K562 (cell line): ENCODE results near the gene SPIB. TPM values are rescaled to one million over a fixed set of nuclear protein-coding genes. Genes with fewer than 3 reads are reported as not detected.

Experiments used
- BCOR ChIP-seq: fragments of 450-650 bp; IDR thresholded peaks from 2 replicates; pipeline ENCODE4 v1.6.1; 2016
- CTCF ChIP-seq, 3 experiments: IDR thresholded peaks in 2 of 3; conservative IDR thresholded peaks in 1 of 3; 2 replicates each; pipeline ENCODE4 v1.5.1; 2011 to 2012; ENCODE audit warnings: low read length in 3 of 3, mild to moderate bottlenecking in 3 of 3, control low read depth in 2 of 3, improper control_type of control experiment in 1 of 3, inconsistent platforms in 1 of 3, low read depth in 1 of 3, mixed read lengths in 1 of 3, moderate library complexity in 1 of 3; ENCODE audit not compliant: insufficient read depth in 2 of 3
- DMBX1 ChIP-seq: fragments of 250-450 bp; sonication (Bioruptor Pico); IDR thresholded peaks from 2 replicates; pipeline ENCODE4 v1.8.0; 2022; ENCODE audit warnings: inconsistent platforms, mild to moderate bottlenecking, moderate library complexity, borderline replicate concordance
- EP400 ChIP-seq: fragments of 450-650 bp; IDR thresholded peaks from 2 replicates; pipeline ENCODE4 v1.6.1; 2017; ENCODE audit warnings: antibody characterized with exemption, mild to moderate bottlenecking, moderate library complexity
- HNRNPH1 ChIP-seq: fragments of 200-400 bp; formaldehyde crosslinking; optimal IDR thresholded peaks from 2 replicates; pipeline ENCODE3; 2017; ENCODE audit warnings: low read depth, mild to moderate bottlenecking, low read length, moderate library complexity
- KLF1 ChIP-seq: fragments of 450-650 bp; IDR thresholded peaks from 2 replicates; pipeline ENCODE4 v1.6.1; 2016; ENCODE audit warnings: missing genetic modification characterization, missing compliant biosample characterization
- MCM5 ChIP-seq: fragments of 450-650 bp; IDR thresholded peaks from 2 replicates; pipeline ENCODE4 v1.6.1; 2016; ENCODE audit warnings: low read depth
- MTA3 ChIP-seq: fragments of 450-650 bp; formaldehyde crosslinking; IDR thresholded peaks from 2 replicates; pipeline ENCODE4 v1.6.1; 2017; ENCODE audit warnings: mild to moderate bottlenecking, borderline replicate concordance
- NFE2L1 ChIP-seq: fragments of 450-650 bp; IDR thresholded peaks from 2 replicates; pipeline ENCODE4 v1.6.1; 2016; ENCODE audit warnings: missing genetic modification characterization, low read depth, mild to moderate bottlenecking, missing compliant biosample characterization, moderate library complexity, borderline replicate concordance
- RHOXF2B ChIP-seq: fragments of 250-450 bp; sonication (Bioruptor Pico); conservative IDR thresholded peaks from 2 replicates; pipeline ENCODE4 v1.5.1; 2021
- SP1 ChIP-seq: sonication (generic); formaldehyde crosslinking; IDR thresholded peaks from 2 replicates; pipeline ENCODE4 v1.8.1; 2022; ENCODE audit warnings: mild to moderate bottlenecking, missing genetic modification reagents
- THAP12 ChIP-seq: fragments of 250-450 bp; sonication (Bioruptor Pico); IDR thresholded peaks from 2 replicates; pipeline ENCODE4 v1.9.0; 2021; ENCODE audit warnings: mild to moderate bottlenecking, inconsistent platforms
- U2AF1 ChIP-seq: fragments of 200-400 bp; formaldehyde crosslinking; optimal IDR thresholded peaks from 2 replicates; pipeline ENCODE3; 2017; ENCODE audit warnings: mild to moderate bottlenecking, low read depth, low read length, moderate library complexity
- ZNF766 ChIP-seq: fragments of 200-800 bp; sonication (Bioruptor generic); conservative IDR thresholded peaks from 2 replicates; pipeline ENCODE4 v1.6.1; 2016; ENCODE audit warnings: missing genetic modification characterization, missing compliant biosample characterization
- polyA plus RNA-seq, 8 experiments: library from polyadenylated mRNA; depleted of rRNA in 4 of 8; stranded (reverse) in 5 of 8; unstranded in 3 of 8; fragments of >200 nt; fragmentation: Nextera tagmentation in 2 of 8; fragmentation: Illumina TruSeq in 1 of 8; extraction: Ambion mirVana in 2 of 8; extraction: Trizol in 1 of 8; gene quantifications; 2 replicates each; pipeline versions ENCODE4 v1.2.1 to v1.2.3, GENCODE V29; 2011 to 2014; ENCODE audit warnings: inconsistent platforms in 1 of 8, missing spikeins in 1 of 8
- total RNA-seq, 7 experiments: library from RNA; depleted of rRNA in 6 of 7; stranded (reverse); fragments of >200 nt in 6 of 7; fragmentation: Illumina TruSeq in 2 of 7; extraction: Trizol in 2 of 7; gene quantifications; 2 replicates each; pipeline versions ENCODE4 v1.2.1 to v1.2.3, GENCODE V29; 2011 to 2021; ENCODE audit warnings: low replicate concordance in 1 of 7
- TF ChIP-seq, protein P1 (sequence below): fragments of 250-450 bp; sonication (Bioruptor Pico); IDR thresholded peaks from 2 replicates; pipeline ENCODE4 v1.4.0; 2020; ENCODE audit warnings: borderline replicate concordance
- TF ChIP-seq, protein P2 (sequence below): IDR thresholded peaks from 2 replicates; pipeline ENCODE4 v1.6.1; 2011; ENCODE audit not compliant: insufficient read length; ENCODE audit errors: extremely low read depth
- TF ChIP-seq, protein P3 (sequence below): fragments of 250-450 bp; sonication (Bioruptor Pico); IDR thresholded peaks from 2 replicates; pipeline ENCODE4 v1.4.0; 2020; ENCODE audit warnings: mild to moderate bottlenecking, moderate library complexity
- TF ChIP-seq, protein P4 (sequence below): fragments of 250-450 bp; sonication (Bioruptor Pico); IDR thresholded peaks from 2 replicates; pipeline ENCODE4 v1.8.0; 2021; ENCODE audit warnings: borderline replicate concordance, mild to moderate bottlenecking, moderate library complexity; ENCODE audit not compliant: poor library complexity, severe bottlenecking

SPIB gene
- total and polyA plus RNA-seq, 9 of the 15 experiments (the other 6 are each of a cell fraction or from before 2014, with no cell fraction given), result 0.06 to 1.0 (median 0.43) TPM; not detected in 1

DNA sequence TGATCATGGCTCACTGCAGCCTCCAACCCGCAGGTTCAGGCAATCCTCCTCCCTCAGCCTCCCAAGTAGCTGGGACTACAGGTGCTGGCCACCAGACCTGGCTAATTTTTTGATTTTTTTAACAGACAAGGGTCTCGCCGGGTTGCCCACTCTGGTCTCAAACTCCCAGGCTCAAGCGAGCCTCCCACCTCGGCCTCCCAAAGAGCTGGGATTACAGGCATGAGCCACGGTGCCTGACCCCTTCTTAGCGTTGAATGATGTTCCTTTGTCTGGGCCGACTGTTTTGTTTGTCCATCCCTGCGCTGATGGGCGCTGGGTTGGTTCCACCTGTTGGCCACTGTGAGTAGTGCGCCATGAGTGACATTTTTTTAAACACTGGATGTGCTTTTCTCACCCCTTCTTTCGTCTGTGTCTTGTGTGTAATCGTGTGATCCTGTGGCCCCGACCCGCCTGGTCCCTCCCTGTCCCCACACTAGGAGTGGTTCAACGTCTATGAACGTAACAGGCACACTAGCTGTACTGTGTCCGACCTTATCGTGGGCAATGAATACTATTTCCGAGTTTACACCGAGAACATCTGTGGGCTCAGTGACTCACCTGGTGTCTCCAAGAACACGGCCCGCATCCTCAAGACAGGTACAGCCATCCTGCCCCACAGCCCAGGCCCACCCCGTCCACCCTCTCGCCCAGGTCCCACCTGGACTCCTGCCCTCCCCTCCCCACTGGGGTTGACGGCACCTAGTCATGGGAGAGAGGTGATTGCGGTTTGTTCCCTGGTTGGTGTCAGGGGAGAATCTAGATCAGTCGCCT, 42.5 kb downstream of the SPIB start (continued):
- TF ChIP-seq, protein P1, sequence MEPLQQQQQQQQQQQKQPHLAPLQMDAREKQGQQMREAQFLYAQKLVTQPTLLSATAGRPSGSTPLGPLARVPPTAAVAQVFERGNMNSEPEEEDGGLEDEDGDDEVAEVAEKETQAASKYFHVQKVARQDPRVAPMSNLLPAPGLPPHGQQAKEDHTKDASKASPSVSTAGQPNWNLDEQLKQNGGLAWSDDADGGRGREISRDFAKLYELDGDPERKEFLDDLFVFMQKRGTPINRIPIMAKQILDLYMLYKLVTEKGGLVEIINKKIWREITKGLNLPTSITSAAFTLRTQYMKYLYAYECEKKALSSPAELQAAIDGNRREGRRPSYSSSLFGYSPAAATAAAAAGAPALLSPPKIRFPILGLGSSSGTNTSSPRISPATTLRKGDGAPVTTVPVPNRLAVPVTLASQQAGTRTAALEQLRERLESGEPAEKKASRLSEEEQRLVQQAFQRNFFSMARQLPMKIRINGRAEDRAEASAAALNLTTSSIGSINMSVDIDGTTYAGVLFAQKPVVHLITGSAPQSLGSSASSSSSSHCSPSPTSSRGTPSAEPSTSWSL (CRISPR knock-in tag), result no peak
- TF ChIP-seq MCM5 (no peak), KLF1 (tag) (no peak), ZNF766 (CRISPR knock-in tag) (no peak), DMBX1 (no peak), SP1 (CRISPR knock-in tag) (no peak), MTA3 (no peak), HNRNPH1 (no peak), BCOR (no peak), EP400 (no peak), NFE2L1 (tag) (no peak), CTCF (IDR thresholded peaks at IDR 0.05 in 2 of 3, conservative IDR thresholded peaks at IDR 0.05 in 1 of 3; ENCODE audit: insufficient read depth in 2 of 3, low read depth in 1 of 3, low read length in 3 of 3) (peak; percentile 85 to 93 (median 93)), U2AF1 (no peak), THAP12 (CRISPR knock-in tag) (no peak), RHOXF2B (CRISPR knock-in tag) (no peak)
- TF ChIP-seq, protein P2, sequence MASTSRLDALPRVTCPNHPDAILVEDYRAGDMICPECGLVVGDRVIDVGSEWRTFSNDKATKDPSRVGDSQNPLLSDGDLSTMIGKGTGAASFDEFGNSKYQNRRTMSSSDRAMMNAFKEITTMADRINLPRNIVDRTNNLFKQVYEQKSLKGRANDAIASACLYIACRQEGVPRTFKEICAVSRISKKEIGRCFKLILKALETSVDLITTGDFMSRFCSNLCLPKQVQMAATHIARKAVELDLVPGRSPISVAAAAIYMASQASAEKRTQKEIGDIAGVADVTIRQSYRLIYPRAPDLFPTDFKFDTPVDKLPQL, result no peak
- TF ChIP-seq, protein P3, sequence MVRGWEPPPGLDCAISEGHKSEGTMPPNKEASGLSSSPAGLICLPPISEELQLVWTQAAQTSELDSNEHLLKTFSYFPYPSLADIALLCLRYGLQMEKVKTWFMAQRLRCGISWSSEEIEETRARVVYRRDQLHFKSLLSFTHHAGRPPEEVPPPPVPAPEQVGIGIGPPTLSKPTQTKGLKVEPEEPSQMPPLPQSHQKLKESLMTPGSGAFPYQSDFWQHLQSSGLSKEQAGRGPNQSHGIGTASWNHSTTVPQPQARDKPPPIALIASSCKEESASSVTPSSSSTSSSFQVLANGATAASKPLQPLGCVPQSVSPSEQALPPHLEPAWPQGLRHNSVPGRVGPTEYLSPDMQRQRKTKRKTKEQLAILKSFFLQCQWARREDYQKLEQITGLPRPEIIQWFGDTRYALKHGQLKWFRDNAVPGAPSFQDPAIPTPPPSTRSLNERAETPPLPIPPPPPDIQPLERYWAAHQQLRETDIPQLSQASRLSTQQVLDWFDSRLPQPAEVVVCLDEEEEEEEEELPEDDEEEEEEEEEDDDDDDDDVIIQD (CRISPR knock-in tag), result no peak
- TF ChIP-seq, protein P4, sequence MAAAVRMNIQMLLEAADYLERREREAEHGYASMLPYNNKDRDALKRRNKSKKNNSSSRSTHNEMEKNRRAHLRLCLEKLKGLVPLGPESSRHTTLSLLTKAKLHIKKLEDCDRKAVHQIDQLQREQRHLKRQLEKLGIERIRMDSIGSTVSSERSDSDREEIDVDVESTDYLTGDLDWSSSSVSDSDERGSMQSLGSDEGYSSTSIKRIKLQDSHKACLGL (CRISPR knock-in tag), result no peak
